HG03097 (cell line): ENCODE results near the gene CRYBA4.

Experiments used
- ATAC-seq: cut with Tn5 transposase; IDR thresholded peaks from one replicate; pipeline ENCODE4 v1.9.1; 2021; ENCODE audit not compliant: unreplicated experiment, low FRiP score

CRYBA4 gene

DNA sequence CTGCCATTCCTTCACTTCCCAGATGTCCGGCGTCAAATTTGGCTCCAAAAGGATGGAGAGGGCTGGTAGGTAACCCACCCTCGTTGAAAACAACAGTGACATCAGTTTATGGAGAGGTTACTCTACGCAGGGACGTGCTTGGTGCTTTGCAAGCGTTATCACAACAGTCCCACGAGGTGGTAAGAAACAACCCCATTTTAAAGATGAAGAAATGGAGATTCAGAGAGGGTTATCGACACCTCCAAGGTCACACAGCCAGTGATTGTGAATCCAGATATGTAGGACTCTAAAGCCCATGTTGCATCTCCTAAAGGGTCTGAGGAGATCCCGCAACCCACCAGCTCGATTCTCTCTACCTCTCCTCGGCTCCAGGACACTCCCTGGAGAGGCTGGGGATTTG lies 36.4 kb downstream of the CRYBA4 start:
- ATAC-seq: no peak

DNA sequence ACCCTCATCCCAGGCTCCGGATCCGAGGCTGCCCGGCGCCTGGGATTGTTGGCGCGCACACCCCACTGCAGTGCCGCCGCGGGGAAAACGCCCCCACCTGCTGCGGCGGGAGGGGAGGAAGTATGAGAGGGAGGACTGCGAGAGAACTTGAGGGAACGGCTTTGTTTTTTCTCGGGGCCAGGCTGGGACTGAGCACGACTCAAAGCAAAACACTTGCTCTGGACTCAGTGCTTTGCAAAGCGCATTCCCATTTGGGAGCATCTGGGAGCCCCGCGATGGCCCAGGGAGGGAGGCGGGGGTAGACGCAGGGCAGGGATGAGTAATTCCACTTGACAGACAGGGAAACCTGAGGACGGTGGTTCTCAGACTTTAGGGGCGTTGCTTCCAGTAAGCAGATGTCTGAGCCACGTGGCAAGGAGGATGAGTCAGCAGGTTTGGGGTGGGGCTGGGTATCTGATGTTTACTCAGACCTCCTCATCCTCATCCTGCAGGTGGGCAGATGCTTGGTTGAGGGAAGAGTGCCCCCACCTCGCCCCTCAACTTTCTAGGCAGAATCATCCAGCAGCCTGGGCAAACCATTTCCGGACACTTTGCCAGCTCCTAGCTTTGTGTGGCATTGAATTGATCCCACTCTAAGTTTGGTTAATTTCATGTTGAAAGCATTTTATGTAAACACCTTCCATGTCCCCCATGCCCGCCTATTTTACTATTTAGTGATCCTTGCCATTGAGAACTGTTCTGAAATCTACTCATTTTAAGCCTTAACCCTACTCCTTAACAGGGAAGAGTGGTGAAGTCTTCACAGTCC lies 37.1 kb downstream of the CRYBA4 start:
- no peak for ATAC-seq

DNA sequence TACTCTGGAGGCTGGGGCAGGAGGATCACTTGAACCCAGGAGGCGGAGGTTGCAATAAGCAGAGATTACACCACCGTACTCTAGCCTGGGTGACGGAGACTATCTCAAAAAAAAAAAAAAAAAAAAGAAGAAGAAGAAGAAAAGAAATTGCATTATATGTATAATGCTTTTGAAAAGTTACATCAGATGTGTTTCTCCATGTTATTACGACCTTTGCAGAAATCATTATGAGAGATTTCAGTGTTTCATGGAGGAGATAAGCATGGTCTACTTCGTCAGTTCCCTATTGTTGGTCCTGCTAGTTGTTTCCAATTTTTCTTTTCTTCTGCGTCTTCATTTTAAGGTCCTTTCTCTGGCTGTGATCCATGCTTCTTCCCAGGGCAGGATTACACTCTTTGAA lies 38.6 kb downstream of the CRYBA4 start:
- no peak for ATAC-seq

DNA sequence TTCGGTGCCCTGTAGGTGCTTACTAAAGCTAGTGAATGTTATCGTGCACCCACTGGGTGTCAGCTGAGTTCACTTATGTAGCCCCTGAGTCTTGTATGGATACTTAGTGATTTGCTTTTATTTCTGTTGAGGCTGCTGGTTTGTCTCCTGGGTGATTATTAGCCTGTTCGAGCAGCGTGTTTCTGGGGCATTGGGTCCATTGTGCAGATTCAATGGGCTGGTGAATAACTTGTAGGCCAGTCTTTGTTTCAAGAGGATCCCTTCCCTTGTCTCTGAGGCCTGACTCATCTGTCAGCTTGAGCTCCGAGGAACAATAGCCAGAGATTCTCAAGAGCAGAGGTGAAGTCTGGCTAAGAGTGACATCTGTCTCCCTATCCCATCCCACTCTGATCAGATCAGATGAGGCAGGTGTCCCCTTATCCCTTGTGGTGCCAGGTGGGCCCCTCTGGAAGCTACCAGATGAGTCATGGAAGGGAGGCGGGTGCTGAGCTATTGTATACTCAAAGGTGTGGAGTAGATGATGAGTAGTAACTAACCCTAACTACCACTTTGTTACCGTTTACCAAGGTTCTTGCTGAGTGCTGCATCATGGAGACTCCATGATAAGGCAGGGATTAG lies 39.3 kb downstream of the CRYBA4 start:
- ATAC-seq: no peak

DNA sequence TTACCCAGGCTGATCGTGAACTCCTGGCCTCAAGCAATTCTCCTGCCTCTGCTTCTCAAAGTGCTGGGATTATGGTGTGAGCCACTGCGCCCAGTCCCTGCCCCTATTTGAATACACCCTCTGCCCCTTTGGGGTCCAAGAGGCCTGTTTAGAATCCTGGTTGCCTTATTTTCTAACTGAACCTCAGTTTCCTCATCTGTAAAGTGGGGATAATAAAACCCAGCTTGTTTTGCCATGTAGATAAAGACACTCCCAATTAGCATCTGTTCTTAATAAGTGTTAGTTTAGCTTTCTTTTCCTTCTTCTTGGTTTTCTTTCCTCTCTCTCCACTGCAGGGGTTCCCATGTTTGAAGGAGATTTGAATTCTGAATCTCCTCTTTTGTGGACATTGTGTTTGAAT lies 40.4 kb downstream of the CRYBA4 start:
- no peak for ATAC-seq

DNA sequence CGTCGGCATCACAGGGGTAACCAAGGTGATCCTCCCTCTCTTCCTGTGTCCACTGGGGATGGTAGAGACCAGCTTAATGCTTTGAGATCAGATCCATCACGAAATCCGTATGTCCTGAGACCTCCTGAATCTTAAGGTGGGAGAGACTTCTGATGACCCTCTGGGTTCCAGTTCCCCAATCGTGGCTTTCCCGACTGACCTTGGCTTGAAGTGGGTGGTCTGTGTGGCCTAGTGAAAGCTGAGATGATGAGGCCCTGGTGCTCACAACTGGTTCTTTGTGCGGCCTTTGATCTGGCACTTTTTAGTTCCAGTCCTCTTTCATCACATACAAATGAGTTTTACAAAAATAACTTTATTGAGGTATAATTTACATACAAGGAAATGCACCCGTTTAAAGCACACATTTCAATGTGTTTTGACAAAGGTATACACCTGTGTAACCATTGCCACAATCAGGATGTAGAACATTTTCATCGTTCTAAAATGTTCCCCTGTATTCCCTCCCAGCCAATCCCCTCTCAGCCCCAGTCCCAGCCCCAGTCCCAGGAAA lies 41.7 kb downstream of the CRYBA4 start:
- no peak for ATAC-seq

DNA sequence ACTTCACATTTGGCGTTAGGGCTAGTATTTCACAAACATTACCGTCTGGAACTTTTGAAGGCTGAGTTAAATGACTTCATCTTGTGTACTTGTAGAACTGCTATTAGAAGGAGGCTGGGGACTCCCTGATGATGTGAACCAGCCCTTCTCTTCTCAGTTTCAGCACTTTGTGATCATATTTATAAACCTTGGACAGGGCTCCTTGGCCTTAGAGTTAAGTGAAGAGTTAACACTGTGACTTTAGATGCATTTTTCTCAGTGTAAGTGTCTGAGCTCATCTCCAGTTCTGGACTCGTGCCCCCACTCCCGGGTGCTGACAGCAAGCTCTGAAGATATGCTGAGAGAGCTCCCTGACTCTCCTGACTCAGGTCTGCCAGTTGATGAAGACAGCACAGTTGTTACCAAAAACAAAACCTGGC lies 44.1 kb downstream of the CRYBA4 start:
- no peak for ATAC-seq

DNA sequence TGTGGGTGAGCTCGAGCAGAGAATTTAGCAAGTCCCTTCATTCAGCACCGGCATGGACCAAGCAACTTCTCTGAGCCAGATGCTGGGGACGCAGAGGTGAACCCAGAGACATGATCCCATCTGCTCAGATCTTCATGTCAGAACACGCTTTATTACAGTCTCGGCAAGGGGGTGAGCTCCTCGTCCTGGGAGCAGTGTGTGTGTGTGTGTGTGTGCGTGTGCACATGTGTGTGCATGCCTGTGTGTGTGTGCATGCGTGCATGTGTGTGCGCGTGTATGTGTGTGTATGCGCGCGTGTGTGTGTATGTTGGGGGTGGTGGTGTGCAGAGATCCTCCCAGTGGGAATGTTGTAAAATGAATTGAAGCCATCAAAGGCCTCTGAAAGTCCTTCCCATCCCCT lies 45.4 kb downstream of the CRYBA4 start:
- no peak for ATAC-seq

DNA sequence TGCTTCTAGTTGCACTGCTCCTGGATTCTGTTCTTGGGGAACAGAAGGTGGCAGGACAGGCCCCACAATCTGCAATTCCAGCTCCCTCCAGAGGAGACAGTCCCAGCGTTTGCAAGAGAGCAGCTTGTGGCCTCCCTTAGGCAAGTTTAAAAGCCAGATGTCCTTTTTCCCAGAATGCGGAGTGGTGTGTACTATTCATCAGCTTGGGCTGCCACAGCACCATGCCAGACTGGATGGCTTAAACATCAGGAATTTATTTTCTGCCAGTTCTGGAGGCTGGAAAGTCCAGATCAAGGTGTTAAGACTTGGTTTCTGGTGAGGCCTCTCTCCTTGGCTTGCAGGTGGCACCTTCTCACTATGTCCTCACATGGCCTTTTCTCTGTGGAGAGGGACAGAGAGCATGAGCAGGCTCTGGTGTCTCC lies 47.3 kb downstream of the CRYBA4 start:
- no peak for ATAC-seq

DNA sequence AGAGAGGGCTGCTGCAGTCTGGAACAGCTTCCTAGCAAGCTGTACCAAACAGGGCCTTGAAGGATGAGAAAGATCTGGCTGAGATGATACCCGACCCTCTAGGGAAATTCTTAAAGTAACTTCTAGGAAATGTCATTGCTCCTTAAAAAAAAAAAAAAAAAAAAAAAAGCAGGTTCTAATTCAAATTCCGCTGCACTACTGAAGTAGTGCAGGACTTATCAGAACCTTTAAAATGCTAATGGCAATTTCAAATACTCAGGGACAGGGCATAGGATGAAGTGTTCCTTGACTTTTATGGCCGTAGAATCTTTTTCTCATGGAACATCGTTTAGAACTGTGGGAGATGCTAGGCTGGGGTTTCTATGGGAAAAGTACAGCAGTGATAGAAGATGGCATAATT lies 48.7 kb downstream of the CRYBA4 start:
- no peak for ATAC-seq

DNA sequence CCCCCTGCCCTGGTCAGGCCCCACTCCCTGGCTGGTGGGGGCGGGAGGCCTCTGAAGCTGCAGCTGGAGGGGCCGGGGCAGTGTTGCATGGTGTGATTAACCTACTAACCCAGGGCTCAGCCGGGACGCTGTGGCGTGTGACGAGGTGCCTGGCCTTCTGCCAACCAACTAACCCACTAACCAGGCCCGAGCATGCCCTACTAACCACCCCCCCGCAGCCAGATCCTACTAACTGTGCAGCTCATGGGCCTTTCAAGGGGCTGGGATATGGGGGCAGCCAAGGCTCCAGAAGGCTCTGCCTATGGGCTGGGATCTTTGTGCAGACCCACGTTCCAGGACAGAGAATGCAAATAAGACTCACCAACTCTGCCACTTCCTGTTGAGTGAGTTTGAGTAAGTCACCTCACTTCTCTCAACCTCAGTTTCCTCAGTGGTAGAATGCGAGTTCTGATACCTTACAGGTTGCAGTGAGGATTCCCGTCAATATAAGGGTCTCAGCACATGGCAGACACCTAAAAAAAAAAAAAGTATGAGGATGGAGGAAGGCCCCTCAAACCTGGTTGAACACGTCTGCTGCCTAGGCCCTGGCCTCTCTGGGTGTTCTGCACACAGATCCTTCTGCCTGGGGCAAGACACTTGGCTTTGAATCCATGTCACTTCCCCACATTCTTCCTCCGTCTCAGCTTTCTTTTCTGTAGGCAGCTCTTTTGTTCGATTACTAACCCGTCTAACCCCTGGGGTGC lies 49.7 kb downstream of the CRYBA4 start:
- ATAC-seq: peak; percentile 24

DNA sequence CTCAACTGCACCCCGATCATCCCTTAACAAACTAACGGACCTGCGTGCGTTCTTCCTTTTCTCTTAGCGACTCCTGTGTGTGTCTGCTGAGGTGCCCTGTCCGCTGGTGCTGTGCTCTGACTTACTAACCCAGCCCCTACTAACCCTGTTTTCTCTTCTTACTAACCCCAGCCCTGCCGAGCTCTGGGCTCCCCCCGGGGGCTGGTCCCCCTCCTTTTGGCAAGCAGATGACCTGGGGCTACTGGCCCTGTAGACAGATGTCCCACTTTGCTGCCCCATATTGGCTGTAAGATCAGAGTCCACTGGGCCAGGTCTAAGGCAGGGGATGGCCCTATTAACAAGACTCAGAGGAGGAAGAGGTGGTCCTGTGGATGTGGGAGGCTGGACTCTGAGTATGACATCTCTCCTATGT lies 50.3 kb downstream of the CRYBA4 start:
- ATAC-seq: peak; percentile 18

DNA sequence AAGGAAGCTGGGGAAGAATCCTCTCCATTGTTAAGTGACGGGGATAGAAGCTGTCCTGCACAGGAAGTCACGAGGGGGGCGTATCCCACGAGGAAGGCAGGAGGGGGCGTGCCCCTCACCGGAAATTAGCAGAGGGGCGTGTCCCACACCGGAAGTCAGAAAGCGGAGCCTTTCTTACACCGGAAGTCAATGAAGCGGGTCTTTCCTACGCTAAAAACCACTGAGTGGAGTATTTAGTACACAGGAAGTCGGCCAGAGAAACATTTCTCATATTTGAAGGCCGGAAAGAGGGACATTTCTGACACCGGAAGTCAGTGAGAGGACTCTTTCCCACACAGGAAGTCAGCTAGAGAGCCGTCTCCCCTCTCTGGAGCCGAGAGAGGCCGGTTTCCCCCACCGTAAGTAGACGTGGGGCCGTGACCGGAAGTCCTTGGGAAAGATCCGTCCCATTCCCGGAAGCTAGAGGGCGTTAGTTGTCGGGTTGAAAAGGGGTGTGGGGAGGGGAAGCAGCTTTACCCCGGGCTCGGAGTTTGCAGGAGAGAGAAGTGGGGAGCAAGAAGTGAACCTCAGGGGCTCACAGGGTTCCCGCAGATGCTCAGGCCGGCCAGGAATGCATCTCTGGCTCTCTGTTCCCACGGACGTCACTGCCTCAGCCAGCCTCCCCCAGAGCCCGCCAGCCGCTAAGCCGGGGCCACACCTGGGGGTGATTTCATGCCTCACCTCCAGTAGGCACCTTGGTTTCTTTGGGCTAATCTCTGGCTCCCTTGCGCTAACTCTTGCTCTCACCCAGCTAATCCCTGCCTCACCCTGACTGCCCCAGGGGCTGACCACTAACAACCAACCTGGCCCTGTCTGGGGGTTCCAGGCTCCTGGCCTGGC lies 51.1 kb downstream of the CRYBA4 start:
- peak; percentile 49 for ATAC-seq

DNA sequence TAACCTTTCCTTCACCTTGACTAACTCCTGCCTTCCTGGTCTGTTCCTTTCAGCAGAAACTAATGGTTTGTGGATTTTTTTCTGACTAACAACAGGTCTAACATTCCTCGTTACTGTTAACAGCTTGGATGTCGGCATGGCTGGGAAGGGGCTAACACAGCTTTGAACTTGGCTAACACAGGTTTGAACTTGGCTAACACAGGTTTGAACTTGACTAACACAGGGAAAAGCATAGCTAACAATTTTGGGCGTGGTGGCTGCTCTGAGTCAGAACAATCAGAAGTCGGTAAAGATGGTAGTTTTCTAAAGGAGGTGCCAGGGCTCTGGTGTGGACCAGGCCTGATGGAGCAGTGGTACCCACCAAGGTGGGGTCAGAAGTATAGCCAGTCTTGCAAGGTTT lies 51.7 kb downstream of the CRYBA4 start:
- ATAC-seq: no peak

DNA sequence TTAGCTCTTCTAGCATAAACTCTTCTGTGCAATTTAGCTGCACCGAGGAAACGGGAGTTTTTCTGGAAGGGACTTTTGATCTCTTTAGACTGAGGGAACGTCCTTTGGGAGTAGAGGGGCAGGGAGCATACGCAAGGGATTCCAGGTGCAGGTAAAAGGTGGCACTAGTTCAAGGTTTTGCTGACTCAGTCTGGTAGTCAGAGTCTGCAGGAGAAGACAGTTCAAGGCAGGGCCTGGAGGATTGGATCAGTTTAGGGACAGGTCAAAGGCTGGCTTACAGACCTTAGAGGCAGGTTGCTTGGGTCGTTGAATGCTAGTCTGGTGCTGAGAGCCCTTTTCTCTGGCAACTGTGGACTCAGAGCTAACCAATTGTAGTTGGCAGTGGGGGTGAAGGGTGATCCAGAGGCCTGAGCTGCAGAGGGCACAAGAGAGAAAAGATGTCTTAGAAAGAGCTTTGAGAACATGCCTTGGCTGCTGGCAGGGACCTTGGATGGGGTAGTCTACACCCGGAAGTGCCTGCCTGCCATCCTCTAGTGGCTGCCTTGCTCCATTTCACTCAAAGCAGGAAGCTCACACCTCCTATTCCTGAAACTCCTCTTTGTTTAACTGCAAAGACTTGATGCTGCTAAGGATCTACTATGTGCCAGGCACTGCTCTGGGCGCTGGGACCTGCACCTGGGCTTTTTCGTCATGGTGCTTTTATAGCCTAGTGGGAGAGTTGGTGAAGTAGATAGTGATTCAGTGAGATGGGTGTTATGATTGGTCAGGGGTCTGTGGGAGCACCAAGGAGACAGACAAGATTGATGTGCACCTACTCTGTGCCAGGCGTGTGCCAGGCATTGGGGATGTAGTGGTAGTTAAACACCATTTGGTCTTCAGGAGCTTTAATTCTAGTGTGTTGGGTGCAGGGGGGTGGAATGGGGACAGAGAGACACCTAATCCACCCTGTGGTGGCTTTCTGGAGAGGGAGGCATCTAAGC lies 52.7 kb downstream of the CRYBA4 start:
- ATAC-seq: no peak

DNA sequence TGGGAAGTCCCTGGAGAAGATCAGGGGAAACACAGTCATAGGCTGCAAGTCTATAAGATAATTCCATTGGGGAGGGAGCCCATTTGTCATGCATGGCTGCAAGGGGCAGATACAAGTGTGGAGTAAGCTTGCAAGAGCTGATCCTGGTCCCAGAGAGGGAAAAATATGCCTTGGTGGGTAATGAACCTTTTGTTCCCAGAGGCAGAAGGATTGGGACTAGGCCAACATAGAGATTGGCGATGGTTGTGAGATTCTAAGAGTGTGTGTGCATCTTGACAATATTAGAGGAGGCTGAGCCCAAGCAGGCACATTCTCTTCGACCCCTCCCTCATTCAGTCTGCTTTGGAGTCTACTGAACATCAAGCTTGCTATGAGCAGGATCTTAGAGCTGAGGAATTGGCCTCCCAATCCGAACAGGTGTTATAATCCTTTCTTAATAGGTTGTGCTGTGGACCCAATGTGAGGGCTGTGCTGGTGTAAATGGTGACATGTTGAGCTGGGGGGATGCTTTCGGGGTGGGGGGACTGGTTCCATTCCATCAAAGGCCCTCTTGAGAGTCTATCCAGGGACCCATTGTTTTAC lies 54.0 kb downstream of the CRYBA4 start:
- ATAC-seq: no peak

DNA sequence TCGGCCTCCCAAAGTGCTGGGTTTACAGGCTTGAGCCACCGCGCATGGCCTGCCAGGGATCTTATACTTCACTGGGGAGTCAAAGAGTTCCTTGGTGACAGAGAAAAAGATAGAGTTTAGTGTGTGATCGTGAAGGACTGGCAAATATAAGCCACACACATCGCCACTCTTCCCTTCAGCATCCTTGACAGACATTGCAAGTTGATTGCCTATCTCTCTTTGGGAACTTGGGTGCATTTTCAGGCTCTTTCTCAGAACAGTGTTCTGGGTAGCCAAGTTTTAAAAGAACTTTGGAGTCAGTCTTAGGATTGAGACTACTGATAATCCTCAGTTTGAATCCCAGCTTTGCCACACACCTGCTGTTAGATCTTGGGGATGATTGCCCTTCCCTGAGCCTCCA lies 55.5 kb downstream of the CRYBA4 start:
- no peak for ATAC-seq

DNA sequence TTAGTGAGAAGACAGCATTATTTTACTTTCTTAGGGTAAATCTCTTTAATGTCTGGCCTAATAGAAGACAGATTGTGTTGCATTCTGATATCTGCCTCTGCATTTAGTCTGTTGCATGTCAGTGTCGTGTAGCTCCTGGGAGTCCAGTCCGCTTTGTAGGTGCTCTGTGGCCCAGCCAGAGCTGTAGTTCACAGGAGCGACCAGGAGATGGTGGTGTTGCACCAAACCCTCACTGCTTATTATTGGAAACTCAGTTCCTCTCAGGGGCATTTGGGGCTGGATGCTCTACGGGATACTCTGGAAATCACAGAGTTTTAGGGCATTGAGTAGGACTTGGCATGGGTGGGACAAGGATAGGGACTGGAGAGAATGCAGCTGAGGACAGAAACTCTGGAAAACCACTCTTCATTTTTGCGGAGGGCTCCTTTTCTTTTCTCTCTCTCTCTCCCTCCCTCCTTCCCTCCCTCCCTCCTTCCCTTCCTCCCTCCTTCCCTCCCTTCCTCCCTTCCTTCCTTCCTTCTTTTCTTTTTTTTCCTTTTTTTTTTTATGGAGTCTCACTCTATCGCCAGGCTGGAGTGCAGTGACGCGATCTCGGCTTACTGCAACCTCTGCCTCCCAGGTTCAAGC lies 57.4 kb downstream of the CRYBA4 start:
- ATAC-seq: no peak
